Pancreas (tissue), 10 donors: ENCODE results near the gene LPAR1. TPM values are rescaled to one million over a fixed set of nuclear protein-coding genes. Genes with fewer than 3 reads are reported as not detected.

Experiments used
- ATAC-seq, 4 donors: fragments of 200-7000 bp; cut with Tn5 transposase; one replicate each; pipeline versions ENCODE4 v1.8.0 to v1.9.1; 2020; ENCODE audit warnings: mild to moderate bottlenecking in 4 of 4, moderate library complexity in 4 of 4
- DNase-seq, 6 donors: peaks; one replicate each; pipeline ENCODE4 v3.0.0-alpha.2; 2020
- FAIRE-seq: peaks from 2 replicates; lab custom pipeline; 2012; peaks lifted over from hg19 to GRCh38; lab: Jason Lieb, UNC
- H3K27ac ChIP-seq, 4 donors: fragments of 200-600 bp; sonication (generic); 1 replicate in 3 of 4; 2 replicates in 1 of 4; pipeline versions ENCODE4 v1.5.0 to v1.8.0; 2020
- H3K27me3 ChIP-seq, 4 donors: fragments of 200-600 bp; one replicate each; pipeline ENCODE4 v1.8.0; 2021
- H3K36me3 ChIP-seq, 3 donors: fragments of 200-600 bp; sonication (generic) in 1 of 3; one replicate each; pipeline versions ENCODE4 v1.5.0 to v1.8.0; 2020 to 2021
- H3K4me1 ChIP-seq, 3 donors: fragments of 200-600 bp; one replicate each; pipeline ENCODE4 v1.8.0; 2021
- H3K4me3 ChIP-seq, 4 donors: fragments of 200-600 bp; sonication (generic) in 2 of 4; one replicate each; pipeline versions ENCODE4 v1.5.0 to v1.8.0; 2020 to 2021
- H3K9me3 ChIP-seq, 4 donors: fragments of 200-600 bp; one replicate each; pipeline ENCODE4 v1.8.0; 2021
- WGBS, 2 donors: extraction: QIAGEN DNeasy Blood & Tissue Kit; methylation state at CpG; one replicate each; pipeline ENCODE4 v1.1.7; 2013; 5-methylcytosine and 5-hydroxymethylcytosine counted together
- intact Hi-C, 3 donors: fragments of 100-400 bp; cut with DNase I; formaldehyde crosslinking; loops; one replicate each; pipeline versions ENCODE4 v1.11.1 to v1.14.2; 2022
- polyA plus RNA-seq, 2 donors: library from polyadenylated mRNA; stranded (reverse); fragments of 200-250 nt; gene quantifications; one replicate each; pipeline ENCODE4 v1.2.3, GENCODE V29; 2013
- total RNA-seq, 6 donors: library from RNA; stranded (reverse); fragmentation: NEBNext Ultra II Directional in 4 of 6; extraction: Animal tissue kit (Norgen Biotek cat#: 25700) in 4 of 6; gene quantifications; one replicate each; pipeline versions ENCODE4 v1.2.1 to v1.2.4, GENCODE V29; 2021 to 2023
- TF ChIP-seq, protein P1 (sequence below), 4 donors: fragments of 200-600 bp; sonication (generic) in 3 of 4; IDR thresholded peaks; one replicate each; pipeline versions ENCODE4 v1.5.0 to v1.8.0; 2021; ENCODE audit warnings: antibody characterized with exemption in 4 of 4
- donor health status: healthy with polysubstance abuse.
- donor health status: DM: no; HTN: no; CAD: no; lungs with moderate emphysema.
- donor health status: DM: no; HTN: no; CAD: no.
- donor health status: control.
- donor health status: control.
- donor health status: Bipolar disorder and iron deficiency.
- donor health status: DM: yes; HTN: yes; CAD: no.
- donor health status: DM: no; HTN: no; CAD: no.
- donor health status: DM: no; HTN: no; CAD: no.
- donor health status: DM: yes; HTN: yes; CAD: no.

Gene LPAR1
- total and polyA plus RNA-seq, 8 donors = 3.8 to 11.4 (median 5.2) TPM

GRCh38 chr9:110912419-110913291 lies 125.6 kb downstream of the LPAR1 start:
- no peak for DNase-seq
- intact Hi-C loops = no loop called here
- H3K27ac ChIP-seq = no peak overlapping the region

GRCh38 chr9:110911659-110912418 lies 126.4 kb downstream of the LPAR1 start:
- Histone ChIP-seq H3K36me3 (no peaks in the 10 kb centered on the region), H3K4me1 (peaks cover 0 to 12% (median 0%) of the 10 kb centered on the region in 3 donors), H3K4me3 (no peak overlapping the region), H3K9me3 (no peaks in the 10 kb centered on the region), H3K27ac (no peak overlapping the region), H3K27me3 (no peaks in the 10 kb centered on the region)
- WGBS, 2 donors = 46 to 49% methylated on average over 4 of the region's 4 CpGs
- ATAC-seq = peak in 1 of 4 donors; percentile 36
- TF ChIP-seq, protein P1, sequence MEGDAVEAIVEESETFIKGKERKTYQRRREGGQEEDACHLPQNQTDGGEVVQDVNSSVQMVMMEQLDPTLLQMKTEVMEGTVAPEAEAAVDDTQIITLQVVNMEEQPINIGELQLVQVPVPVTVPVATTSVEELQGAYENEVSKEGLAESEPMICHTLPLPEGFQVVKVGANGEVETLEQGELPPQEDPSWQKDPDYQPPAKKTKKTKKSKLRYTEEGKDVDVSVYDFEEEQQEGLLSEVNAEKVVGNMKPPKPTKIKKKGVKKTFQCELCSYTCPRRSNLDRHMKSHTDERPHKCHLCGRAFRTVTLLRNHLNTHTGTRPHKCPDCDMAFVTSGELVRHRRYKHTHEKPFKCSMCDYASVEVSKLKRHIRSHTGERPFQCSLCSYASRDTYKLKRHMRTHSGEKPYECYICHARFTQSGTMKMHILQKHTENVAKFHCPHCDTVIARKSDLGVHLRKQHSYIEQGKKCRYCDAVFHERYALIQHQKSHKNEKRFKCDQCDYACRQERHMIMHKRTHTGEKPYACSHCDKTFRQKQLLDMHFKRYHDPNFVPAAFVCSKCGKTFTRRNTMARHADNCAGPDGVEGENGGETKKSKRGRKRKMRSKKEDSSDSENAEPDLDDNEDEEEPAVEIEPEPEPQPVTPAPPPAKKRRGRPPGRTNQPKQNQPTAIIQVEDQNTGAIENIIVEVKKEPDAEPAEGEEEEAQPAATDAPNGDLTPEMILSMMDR (IDR thresholded peaks at IDR 0.05) = no peak
- FAIRE-seq = no peak
- DNase-seq = no peak
- intact Hi-C loops = no loop called here

More at GRCh38 chr9:110912419-110913291, 125.6 kb downstream of the LPAR1 start:
- Histone ChIP-seq H3K4me3 (no peak overlapping the region), H3K27me3 (no peaks in the 10 kb centered on the region), H3K4me1 (peaks cover 0 to 12% (median 0%) of the 10 kb centered on the region in 3 donors), H3K9me3 (no peaks in the 10 kb centered on the region), H3K36me3 (no peaks in the 10 kb centered on the region)
- TF ChIP-seq, protein P1 (IDR thresholded peaks at IDR 0.05) = no peak
- FAIRE-seq = no peak
- 65 to 72% methylated on average over 7 of the region's 7 CpGs for WGBS, 2 donors
- peak in 1 of 4 donors; percentile 53 for ATAC-seq

DNA sequence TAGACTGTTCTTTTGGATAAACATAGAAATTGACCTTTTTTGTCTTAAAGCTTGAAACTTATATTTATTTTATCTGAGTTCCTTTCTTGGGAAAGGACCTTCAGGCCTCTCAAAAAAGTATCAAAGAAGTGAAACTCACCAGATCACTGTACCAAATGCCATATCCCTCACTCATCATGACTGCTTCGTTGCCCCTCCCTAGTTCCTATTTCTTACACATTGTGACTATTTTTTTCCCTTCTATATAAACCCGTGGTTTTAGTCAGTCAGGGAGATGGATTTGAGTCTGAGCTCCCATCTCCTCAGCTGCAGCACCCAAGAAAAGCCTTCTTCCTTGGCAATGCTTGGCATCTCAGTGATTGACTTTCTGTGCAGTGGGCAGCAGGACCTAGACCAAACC lies 129.4 kb downstream of the LPAR1 start:
- no peaks in the 10 kb centered on the region for H3K36me3 ChIP-seq
- ATAC-seq (no peak), FAIRE-seq (no peak), DNase-seq (no peak)
- intact Hi-C loops = no loop called here
- peaks cover 0 to 12% (median 0%) of the 10 kb centered on the region in 3 donors for H3K4me1 ChIP-seq
- TF ChIP-seq, protein P1 (IDR thresholded peaks at IDR 0.05) = no peak
- no peaks in the 10 kb centered on the region for H3K9me3 ChIP-seq
- H3K27me3 ChIP-seq = no peaks in the 10 kb centered on the region
- WGBS, 2 donors = 89 to 92% methylated on average over 2 of the region's 2 CpGs
- no peak overlapping the region for H3K4me3 ChIP-seq
- no peak overlapping the region for H3K27ac ChIP-seq

- H3K4me1 ChIP-seq = no peaks in the 10 kb centered on the region
- no peaks in the 10 kb centered on the region for H3K36me3 ChIP-seq
- H3K4me3 ChIP-seq = no peak overlapping the region
- no peak overlapping the region for H3K27ac ChIP-seq
- DNase-seq (no peak), FAIRE-seq (no peak), ATAC-seq (no peak)
- H3K9me3 ChIP-seq = no peaks in the 10 kb centered on the region
- 71 to 72% methylated on average over 6 of the region's 6 CpGs for WGBS, 2 donors
- TF ChIP-seq, protein P1 (IDR thresholded peaks at IDR 0.05) = no peak
- intact Hi-C loops = no loop called here
- H3K27me3 ChIP-seq = no peaks in the 10 kb centered on the region
Measured at GRCh38 chr9:110900917-110901316, 137.4 kb downstream of the LPAR1 start.
